Cardiac fibroblast (primary cell): ENCODE data around the gene PDCD10.

ENCODE experiments used
- DNase-seq, 2 donors: peaks; one replicate each; pipeline versions ENCODE4 v3.0.0 to v3.0.0-alpha.2; 2010; ENCODE audit warnings: low read depth in 2 of 2
- H3K4me3 ChIP-seq, 2 donors: replicated peaks in 1 of 2; 1 replicate in 1 of 2; 2 replicates in 1 of 2; pipeline ENCODE4 v1.5.1; 2011; ENCODE audit warnings: low read depth in 2 of 2, low read length in 2 of 2, mild to moderate bottlenecking in 2 of 2, moderate library complexity in 1 of 2
- TF ChIP-seq, protein P1 (sequence below): IDR thresholded peaks from one replicate; pipeline ENCODE4 v1.5.1; 2011; ENCODE audit warnings: low read depth, mild to moderate bottlenecking, low read length, inconsistent platforms

The PDCD10 gene

DNA sequence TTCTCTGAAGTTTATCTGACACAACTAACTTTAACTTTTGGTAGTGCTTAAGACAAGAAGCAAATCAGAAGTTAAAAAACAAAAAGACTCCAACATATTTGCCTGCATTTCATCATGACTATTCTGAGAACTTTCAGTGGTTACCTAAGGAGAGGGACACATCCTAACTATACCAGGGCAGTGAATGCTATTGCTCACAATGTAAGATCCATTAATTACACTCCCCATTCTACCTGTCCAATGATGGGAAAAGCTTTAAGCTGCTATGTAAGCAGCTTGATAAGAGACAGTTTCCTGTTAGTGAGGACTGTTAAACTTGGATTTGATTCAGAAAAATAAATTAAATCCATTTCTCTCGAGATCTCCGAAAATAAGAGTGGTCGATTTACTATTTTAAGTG lies 38.3 kb upstream of the PDCD10 start:
- no peak overlapping the region for H3K4me3 ChIP-seq
- DNase-seq = no peak
- TF ChIP-seq, protein P1, sequence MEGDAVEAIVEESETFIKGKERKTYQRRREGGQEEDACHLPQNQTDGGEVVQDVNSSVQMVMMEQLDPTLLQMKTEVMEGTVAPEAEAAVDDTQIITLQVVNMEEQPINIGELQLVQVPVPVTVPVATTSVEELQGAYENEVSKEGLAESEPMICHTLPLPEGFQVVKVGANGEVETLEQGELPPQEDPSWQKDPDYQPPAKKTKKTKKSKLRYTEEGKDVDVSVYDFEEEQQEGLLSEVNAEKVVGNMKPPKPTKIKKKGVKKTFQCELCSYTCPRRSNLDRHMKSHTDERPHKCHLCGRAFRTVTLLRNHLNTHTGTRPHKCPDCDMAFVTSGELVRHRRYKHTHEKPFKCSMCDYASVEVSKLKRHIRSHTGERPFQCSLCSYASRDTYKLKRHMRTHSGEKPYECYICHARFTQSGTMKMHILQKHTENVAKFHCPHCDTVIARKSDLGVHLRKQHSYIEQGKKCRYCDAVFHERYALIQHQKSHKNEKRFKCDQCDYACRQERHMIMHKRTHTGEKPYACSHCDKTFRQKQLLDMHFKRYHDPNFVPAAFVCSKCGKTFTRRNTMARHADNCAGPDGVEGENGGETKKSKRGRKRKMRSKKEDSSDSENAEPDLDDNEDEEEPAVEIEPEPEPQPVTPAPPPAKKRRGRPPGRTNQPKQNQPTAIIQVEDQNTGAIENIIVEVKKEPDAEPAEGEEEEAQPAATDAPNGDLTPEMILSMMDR = no peak

GRCh38 chr3:167762296-167762695 lies 27.6 kb upstream of the PDCD10 start:
- TF ChIP-seq, protein P1 = no peak
- DNase-seq = no peak
- no peak overlapping the region for H3K4me3 ChIP-seq

DNA sequence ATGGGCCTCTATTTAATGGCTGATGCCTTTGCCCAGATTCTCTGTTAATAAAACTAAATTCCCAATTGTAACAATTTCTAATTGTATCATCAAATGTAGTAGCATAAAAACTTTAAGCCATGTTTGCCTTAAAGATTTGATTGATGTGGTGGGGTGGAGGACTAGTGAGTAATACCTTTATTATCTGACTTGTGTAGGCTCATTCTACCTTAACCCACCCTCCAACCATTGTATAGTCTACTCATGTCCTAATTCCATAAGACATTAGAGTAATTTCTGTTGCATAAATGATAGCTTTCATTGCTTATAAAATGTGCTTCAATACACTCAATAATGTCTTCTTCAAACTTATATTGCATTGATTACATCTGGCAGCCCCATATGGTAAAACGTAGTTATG lies 26.6 kb upstream of the PDCD10 start:
- no peak overlapping the region for H3K4me3 ChIP-seq
- TF ChIP-seq, protein P1 = no peak
- no peak for DNase-seq

DNA sequence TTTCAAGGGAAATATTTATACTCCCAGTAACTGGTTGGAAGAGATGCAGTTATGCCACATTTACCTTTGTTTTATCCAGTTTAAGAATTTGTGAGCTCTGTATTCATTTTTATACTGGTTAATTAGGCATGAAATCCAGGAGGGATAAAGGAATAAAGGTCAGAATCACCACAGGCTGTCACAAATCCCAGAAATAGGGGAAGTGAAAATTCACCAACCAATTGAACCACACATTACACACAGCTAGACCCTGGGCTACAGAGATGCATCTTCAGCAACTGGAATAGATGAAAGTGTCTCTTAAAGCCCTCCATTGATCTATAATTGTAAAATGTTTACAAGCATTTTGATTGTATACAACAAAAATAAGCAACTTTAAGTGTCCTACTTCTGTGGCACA lies 19.4 kb upstream of the PDCD10 start:
- no peak for DNase-seq
- TF ChIP-seq, protein P1 = no peak
- no peak overlapping the region for H3K4me3 ChIP-seq

GRCh38 chr3:167750272-167750971 lies 15.7 kb upstream of the PDCD10 start:
- no peak for DNase-seq
- TF ChIP-seq, protein P1 = no peak
- no peak overlapping the region for H3K4me3 ChIP-seq

GRCh38 chr3:167749728-167750127 lies 15.0 kb upstream of the PDCD10 start:
- no peak for DNase-seq
- TF ChIP-seq, protein P1 = no peak
- H3K4me3 ChIP-seq = no peak overlapping the region

DNA sequence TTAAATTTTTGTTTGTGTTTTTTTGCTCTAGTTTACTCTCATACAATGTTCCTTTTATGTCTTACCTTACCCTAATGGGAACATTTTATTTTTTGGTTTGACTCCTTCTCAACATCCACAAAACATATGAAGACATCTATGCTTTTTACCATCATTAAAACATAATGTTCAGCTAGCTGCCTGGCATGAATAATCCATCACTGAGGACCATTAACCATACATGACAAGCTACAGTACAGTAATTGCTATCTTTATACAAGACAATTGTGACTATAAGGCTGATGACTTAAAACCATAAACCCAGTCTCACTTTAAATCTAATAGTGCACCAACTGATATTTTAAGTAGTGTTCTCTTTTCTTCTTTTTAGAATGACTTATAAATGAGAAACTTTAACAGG lies 14.5 kb upstream of the PDCD10 start:
- TF ChIP-seq, protein P1 = no peak
- no peak for DNase-seq
- H3K4me3 ChIP-seq = no peak overlapping the region
